GM20000 (cell line): Measurements from ENCODE around the gene TIMP2.

Experiments
- DNase-seq: peaks from one replicate; pipeline ENCODE4 v3.0.0; 2012; ENCODE audit warnings: low spot score
- TF ChIP-seq, protein P1 (sequence below): IDR thresholded peaks from 2 replicates; pipeline ENCODE4 v1.5.1; 2012; ENCODE audit warnings: mild to moderate bottlenecking, control low read depth; ENCODE audit errors: extremely low read depth, missing control alignments

TIMP2 gene

DNA sequence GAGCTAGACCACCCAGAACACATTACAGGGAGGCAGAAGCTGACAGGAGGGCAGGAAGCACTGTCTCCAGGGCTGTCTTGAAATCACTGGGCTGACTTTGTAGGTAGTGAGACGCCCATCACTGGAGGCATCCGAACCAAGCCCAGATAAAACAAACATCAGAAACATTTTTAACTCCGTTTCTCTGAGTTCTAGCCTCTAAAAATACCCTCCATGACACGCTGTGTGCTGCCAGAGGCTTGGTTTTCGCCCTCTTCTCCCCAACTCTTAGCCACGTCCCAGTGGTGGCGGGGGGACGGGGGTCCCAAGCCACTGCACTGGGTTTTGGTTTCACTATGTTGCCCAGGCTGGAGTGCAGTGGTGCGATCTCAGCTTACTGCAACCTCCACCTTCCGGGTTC, 23.4 kb downstream of the TIMP2 start:
- DNase-seq: no peak
- TF ChIP-seq, protein P1, sequence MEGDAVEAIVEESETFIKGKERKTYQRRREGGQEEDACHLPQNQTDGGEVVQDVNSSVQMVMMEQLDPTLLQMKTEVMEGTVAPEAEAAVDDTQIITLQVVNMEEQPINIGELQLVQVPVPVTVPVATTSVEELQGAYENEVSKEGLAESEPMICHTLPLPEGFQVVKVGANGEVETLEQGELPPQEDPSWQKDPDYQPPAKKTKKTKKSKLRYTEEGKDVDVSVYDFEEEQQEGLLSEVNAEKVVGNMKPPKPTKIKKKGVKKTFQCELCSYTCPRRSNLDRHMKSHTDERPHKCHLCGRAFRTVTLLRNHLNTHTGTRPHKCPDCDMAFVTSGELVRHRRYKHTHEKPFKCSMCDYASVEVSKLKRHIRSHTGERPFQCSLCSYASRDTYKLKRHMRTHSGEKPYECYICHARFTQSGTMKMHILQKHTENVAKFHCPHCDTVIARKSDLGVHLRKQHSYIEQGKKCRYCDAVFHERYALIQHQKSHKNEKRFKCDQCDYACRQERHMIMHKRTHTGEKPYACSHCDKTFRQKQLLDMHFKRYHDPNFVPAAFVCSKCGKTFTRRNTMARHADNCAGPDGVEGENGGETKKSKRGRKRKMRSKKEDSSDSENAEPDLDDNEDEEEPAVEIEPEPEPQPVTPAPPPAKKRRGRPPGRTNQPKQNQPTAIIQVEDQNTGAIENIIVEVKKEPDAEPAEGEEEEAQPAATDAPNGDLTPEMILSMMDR: no peak

DNA sequence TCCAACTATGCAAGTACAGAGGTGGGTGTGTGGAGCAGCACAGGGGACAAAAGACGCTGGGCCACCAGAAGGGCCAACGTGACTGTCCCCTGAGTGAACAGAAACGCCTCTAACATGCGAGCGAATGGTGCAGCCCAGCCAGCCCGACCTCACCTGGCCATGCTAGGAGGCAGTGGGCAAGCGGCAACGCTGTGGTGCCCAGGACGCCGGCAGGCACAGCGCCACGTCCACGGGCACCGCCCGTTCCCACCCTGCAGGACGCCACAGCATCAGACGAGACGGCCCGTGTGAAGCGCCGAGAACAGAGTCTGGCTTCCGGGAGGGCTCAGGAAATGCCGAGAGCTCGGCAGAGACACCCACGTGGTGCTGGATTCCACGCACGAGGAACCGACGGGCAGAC, 24.4 kb downstream of the TIMP2 start:
- TF ChIP-seq, protein P1: no peak
- no peak for DNase-seq

DNA sequence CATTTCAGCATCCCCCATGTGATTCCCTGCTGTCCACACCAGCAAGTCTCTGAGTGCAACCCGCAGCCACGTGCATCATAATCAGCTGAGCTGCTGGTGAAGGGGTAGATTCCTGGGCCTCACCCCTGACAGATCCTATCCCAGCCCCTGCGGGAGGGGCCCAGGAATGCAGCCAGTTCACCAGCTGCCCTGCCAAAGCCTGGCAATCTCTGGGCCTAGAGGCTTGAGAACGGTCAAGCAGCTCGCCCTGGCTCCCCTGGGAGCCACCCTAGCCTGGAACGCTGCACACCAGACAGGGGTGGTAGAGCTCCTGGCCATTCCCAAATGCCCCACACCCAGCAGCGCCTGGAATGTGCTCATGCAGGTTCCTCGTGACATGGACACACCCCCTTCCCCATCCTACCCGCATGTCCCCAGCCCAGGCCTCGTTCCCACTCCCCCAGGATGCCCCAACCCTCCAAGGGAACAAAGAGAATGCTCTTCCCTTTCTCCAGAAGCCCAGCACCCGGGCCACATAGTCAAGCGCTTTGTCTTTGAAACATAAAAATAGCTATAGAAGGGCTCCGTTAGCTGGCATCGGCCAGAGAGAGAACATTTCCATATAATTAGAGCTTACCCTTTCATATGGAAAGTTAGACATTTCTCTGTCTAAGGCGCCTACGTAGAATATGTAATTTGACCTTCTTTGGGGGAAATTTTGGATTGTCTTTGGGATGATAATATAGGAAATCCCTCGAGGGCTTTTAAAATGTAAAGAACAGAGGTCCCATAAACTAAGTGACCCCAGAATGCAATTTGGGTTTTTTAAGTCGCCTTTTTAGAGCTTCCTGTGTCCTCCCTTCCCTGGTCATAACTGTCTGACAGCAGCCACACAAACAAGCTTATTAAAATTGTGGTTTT, 25.6 kb downstream of the TIMP2 start:
- DNase-seq: no peak
- TF ChIP-seq, protein P1: no peak

DNA sequence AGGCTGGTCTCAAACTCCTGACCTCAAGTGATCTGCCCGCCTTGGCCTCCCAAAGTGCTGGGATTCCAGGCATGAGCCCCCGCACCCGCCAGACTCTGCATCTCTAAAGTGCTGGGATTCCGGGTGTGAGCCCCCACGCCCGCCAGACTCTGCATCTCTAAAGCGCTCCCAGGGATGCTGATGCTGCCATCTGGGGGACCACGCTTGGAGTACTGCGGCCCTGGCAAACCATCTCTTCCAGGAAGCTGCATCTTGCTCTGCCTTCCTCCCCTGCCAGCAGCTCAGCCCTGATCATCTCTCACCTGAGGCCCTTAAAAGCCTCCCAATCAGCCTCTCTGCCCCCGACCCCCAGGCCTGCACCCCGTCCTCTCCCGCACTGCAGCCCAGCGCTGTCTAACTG, 26.2 kb downstream of the TIMP2 start:
- no peak for DNase-seq
- TF ChIP-seq, protein P1: no peak

DNA sequence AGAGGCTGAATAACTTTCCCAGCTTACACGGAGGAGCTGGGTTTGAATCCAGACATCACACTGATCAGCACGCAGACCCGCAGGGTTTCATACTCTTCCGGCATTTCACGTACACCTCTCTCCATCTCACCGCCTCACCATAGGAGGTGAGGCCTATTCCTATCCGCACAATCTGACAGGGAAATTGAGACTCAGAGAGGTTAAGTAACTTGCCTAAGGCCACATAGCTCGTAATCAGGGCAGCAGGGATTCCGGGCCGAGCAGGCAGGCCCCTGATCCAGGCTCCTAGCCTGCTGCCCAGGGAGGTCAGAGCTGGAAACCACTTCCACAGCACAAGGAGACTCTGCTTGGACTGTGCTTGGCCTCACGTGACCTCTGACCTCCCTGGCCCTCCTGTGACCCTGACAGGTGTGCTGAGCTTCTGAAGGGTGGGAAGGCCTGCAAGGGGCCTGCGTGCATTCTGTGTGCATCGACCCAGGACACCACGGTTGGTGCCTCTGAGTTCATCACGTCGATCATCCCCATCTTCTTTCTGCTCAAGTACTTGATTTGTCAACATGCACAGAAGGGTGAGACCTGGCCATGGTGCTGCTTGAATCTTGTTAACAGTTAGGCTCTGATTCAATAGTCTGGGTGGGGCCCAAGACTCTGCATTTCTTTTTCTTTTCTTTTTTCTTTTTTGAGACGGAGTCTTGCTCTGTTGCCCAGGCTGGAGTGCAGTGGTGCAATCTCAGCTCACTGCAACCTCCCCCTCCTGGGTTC, 26.9 kb downstream of the TIMP2 start:
- TF ChIP-seq, protein P1: no peak

DNA sequence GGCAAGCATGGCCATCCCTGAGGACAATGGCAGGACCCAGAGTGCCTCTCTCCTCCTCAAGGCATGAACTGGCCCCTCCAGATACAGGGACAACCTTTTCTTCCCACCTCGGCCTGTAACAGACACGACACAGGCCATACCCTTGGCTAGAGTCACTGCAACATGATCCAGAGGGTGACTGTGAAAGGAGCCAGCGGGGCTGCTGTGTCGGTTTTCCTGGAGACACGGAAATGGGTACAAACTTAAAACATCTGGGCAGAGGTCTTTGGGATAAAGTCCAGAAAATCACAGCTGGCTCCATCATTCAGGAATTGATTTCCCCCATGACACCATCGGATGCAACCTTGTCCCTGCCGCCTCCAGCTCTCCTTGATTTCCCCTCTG, 27.5 kb downstream of the TIMP2 start:
- TF ChIP-seq, protein P1: no peak

More for the DNA sequence above, 26.9 kb downstream of the TIMP2 start:
- DNase-seq: no peak

More for the DNA sequence above, 27.5 kb downstream of the TIMP2 start:
- DNase-seq: no peak
